ENCODE results near the gene MED13L.

DNA sequence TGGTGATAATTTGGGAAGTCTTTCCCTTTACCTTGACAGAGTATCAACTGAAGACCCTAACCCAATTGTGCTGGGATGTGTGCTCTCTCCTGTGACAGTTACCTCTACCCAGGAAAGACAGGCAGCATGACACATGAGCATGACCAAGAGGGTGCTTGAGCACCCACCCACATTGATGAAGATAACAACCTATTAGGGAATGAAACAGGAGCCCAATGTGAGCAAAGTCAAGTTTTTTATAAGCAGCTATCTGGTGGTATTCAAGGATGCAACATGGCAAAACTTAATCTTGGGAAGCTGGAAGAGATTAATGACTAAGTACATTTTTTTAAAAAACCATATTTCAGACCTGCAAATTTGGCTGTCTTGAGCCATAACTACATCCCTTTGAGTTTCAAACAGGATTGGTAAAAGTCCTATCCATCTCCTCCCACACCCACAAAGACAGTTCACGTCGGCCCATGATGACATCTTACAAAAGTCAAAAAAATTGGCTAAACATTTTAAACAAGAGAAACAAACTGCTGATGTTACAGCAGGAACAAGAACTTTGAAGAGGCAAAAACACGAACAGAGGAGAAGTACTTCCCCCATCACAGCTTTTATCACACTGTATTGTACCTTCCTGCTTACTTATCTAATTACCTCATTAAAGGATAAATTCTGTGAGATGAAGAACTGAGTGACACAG lies 60.3 kb downstream of the MED13L start:
- TF ChIP-seq TAF1 (IDR thresholded peaks at IDR 0.05; ENCODE audit: borderline replicate concordance, insufficient read depth, low read length), result no peak
- TF ChIP-seq POLR2AphosphoS5 (IDR thresholded peaks at IDR 0.05; ENCODE audit: low read depth, low read length), result no peak
- TF ChIP-seq SIN3A (IDR thresholded peaks at IDR 0.05; ENCODE audit: borderline replicate concordance, insufficient read depth, low read length), result no peak
- TF ChIP-seq, protein P1, sequence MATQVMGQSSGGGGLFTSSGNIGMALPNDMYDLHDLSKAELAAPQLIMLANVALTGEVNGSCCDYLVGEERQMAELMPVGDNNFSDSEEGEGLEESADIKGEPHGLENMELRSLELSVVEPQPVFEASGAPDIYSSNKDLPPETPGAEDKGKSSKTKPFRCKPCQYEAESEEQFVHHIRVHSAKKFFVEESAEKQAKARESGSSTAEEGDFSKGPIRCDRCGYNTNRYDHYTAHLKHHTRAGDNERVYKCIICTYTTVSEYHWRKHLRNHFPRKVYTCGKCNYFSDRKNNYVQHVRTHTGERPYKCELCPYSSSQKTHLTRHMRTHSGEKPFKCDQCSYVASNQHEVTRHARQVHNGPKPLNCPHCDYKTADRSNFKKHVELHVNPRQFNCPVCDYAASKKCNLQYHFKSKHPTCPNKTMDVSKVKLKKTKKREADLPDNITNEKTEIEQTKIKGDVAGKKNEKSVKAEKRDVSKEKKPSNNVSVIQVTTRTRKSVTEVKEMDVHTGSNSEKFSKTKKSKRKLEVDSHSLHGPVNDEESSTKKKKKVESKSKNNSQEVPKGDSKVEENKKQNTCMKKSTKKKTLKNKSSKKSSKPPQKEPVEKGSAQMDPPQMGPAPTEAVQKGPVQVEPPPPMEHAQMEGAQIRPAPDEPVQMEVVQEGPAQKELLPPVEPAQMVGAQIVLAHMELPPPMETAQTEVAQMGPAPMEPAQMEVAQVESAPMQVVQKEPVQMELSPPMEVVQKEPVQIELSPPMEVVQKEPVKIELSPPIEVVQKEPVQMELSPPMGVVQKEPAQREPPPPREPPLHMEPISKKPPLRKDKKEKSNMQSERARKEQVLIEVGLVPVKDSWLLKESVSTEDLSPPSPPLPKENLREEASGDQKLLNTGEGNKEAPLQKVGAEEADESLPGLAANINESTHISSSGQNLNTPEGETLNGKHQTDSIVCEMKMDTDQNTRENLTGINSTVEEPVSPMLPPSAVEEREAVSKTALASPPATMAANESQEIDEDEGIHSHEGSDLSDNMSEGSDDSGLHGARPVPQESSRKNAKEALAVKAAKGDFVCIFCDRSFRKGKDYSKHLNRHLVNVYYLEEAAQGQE (IDR thresholded peaks at IDR 0.05; ENCODE audit: insufficient read depth in 1 of 2, low read depth in 2 of 2, low read length in 2 of 2), result no peak
- TF ChIP-seq FOXP2 (optimal IDR thresholded peaks at IDR 0.05; ENCODE audit: borderline replicate concordance, extremely low read depth, extremely low read length, insufficient read depth), result no peak

All from PFSK-1 (cell line).